GM19099 (cell line): ENCODE data around the gene LRP5.

Source experiments
- POLR2A ChIP-seq: IDR thresholded peaks from 3 replicates; pipeline ENCODE4 v1.6.1; 2011; ENCODE audit warnings: low read depth; ENCODE audit not compliant: insufficient read length; ENCODE audit errors: extremely low read depth

LRP5 gene

GRCh38 chr11:68448604-68449011 lies 136.2 kb downstream of the LRP5 start:
- TF ChIP-seq POLR2A: no peak

GRCh38 chr11:68449951-68450350 lies 137.6 kb downstream of the LRP5 start:
- TF ChIP-seq POLR2A: no peak

- TF ChIP-seq POLR2A: no peak
Measured at GRCh38 chr11:68450711-68451110, 138.3 kb downstream of the LRP5 start.

GRCh38 chr11:68454767-68455166 lies 142.4 kb downstream of the LRP5 start:
- no peak for TF ChIP-seq POLR2A

GRCh38 chr11:68455485-68455884 lies 143.1 kb downstream of the LRP5 start:
- no peak for TF ChIP-seq POLR2A

- no peak for TF ChIP-seq POLR2A
Measured at GRCh38 chr11:68457216-68457897, 145.0 kb downstream of the LRP5 start.

GRCh38 chr11:68457898-68458249 lies 145.5 kb downstream of the LRP5 start:
- no peak for TF ChIP-seq POLR2A

- TF ChIP-seq POLR2A: no peak
Measured at GRCh38 chr11:68459886-68460740, 147.7 kb downstream of the LRP5 start.

- peak; percentile 86 for TF ChIP-seq POLR2A
Measured at GRCh38 chr11:68460741-68461574, 148.6 kb downstream of the LRP5 start, which contains the start of gene PPP6R3. Gene PPP6R3, plus strand, starts transcription at chr11:68460752. Its CDS starts 76,913 bp downstream, at chr11:68537665.

GRCh38 chr11:68461575-68461917 lies 149.2 kb downstream of the LRP5 start:
- TF ChIP-seq POLR2A: no peak

- TF ChIP-seq POLR2A: no peak
Measured at GRCh38 chr11:68463714-68464113, 151.3 kb downstream of the LRP5 start.

GRCh38 chr11:68467201-68467834 lies 154.9 kb downstream of the LRP5 start:
- TF ChIP-seq POLR2A: no peak

- no peak for TF ChIP-seq POLR2A
Measured at GRCh38 chr11:68468217-68468828, 155.9 kb downstream of the LRP5 start.

GRCh38 chr11:68469122-68469521 lies 156.7 kb downstream of the LRP5 start:
- TF ChIP-seq POLR2A: no peak
